ENCODE results near the gene PIGV.

Gene PIGV

GRCh38 chr1:26787706-26788514, at the start of gene PIGV:
Gene PIGV, plus strand, starts transcription at chr1:26787950. Its CDS starts 2,866 bp downstream, at chr1:26790816.
- peak; percentile 96 for DNase-seq (ENCODE audit: low spot score)

- DNase-seq (ENCODE audit: low spot score), result no peak
These were observed 48.3 kb upstream of the PIGV start for GRCh38 chr1:26739329-26739914.

GRCh38 chr1:26740023-26740634, 47.6 kb upstream of the PIGV start:
- DNase-seq (ENCODE audit: low spot score), result no peak

DNA sequence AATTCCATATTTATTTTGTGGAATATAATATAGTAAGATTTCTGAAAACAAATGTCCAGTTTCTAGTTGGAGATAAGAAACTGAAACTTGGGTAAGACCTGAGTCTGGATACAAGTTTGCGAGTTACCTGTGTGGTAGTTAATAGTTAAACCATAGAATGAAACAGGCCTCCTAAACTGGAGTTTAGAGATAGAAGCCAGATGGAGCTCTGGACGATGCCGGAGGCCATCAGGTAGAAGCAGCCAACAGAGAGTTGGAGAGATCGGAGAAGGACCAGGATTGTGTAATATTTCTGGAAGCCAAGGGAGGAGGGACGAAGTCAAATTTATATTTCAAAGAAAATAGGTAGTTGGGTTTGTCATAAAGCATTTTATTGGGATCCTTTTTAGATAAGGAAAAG, 46.8 kb upstream of the PIGV start:
- no peak for DNase-seq (ENCODE audit: low spot score)

- DNase-seq (ENCODE audit: low spot score), result no peak
These were observed 44.2 kb upstream of the PIGV start for GRCh38 chr1:26743426-26744059.

- peak; percentile 73 for DNase-seq (ENCODE audit: low spot score)
These were observed 43.4 kb upstream of the PIGV start for GRCh38 chr1:26744075-26744959.

- DNase-seq (ENCODE audit: low spot score), result peak; percentile 25
These were observed 42.6 kb upstream of the PIGV start for GRCh38 chr1:26745191-26745590.

GRCh38 chr1:26747048-26747447, 40.7 kb upstream of the PIGV start:
- no peak for DNase-seq (ENCODE audit: low spot score)

DNA sequence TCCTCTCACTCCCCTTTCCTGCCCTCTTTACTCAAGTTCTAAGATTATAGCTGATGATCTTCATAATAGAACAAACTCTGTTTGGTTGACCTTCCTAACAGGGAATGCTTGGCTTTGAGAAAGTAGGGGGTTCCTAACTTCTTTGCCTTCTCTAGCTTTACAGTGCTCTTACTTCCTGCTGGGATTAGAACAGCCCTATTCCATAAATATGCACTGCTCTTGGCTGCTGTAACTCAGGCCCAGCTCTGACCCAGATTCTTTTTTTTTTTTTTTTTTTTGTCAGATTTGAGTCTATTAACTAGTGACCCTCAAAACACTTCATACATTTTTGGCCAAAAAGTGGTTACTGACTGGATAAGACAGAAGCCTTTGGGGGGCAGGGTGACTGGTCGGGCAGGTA, 39.4 kb upstream of the PIGV start:
- no peak for DNase-seq (ENCODE audit: low spot score)

DNA sequence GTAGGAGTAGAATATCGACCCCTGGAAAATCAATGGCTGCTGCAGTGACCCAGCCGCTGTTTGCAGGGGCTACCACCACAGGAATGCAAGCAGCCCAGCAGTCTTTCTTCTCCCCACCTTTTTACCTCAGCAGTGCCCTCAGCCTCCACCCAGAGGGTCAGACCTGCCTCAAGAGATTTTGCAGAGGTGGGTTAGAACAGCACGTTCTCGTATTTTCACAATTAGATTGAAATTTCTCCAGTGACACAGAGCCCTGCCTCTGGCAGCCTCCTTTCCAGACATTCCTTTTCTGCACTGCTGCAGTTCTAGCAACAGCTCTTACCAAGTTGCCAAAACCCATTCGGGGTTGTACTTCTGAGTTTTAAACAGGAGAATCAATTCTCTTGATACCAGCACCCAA, 38.3 kb upstream of the PIGV start:
- DNase-seq (ENCODE audit: low spot score), result no peak

DNA sequence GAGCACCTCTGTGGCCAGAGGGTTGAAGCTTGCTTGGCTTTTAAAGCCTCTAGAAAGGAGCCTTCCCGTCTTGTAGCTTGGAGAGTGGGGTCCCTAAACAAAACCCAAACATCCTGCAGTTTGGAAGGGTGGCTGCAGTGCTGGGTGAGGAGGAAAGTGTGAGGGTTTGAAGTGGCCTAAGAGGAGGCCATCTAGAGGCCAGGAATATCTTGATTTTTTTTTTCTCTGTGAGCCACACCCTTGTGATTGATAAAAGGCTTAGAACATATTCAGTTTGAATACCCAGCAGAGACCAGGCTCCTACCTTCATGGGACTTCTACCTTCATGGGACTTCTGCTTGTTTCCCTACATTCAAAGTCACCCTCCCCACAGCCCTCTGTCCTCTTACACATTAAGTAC, 37.3 kb upstream of the PIGV start:
- DNase-seq (ENCODE audit: low spot score), result no peak

DNA sequence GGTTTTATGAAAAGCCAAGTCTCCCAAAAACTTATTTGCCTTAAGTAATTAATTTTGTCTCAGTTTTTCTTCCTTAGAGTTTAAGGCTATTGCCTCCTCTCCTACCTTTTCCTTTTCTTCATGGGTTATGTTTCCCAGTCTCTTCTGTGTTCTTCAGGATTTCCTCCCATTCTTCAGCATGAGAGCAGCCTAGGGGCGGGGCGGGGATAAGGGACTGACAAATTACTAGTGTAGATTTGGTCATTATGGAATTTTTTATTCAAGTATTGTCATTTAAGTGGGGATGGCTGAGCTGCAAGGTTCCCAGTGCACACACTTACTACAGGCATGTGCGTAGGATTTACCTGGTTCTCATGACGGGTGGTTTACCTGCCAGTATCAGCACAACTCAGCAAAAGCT, 35.2 kb upstream of the PIGV start:
- no peak for DNase-seq (ENCODE audit: low spot score)

GRCh38 chr1:26754086-26754874, 33.5 kb upstream of the PIGV start:
- no peak for DNase-seq (ENCODE audit: low spot score)

DNA sequence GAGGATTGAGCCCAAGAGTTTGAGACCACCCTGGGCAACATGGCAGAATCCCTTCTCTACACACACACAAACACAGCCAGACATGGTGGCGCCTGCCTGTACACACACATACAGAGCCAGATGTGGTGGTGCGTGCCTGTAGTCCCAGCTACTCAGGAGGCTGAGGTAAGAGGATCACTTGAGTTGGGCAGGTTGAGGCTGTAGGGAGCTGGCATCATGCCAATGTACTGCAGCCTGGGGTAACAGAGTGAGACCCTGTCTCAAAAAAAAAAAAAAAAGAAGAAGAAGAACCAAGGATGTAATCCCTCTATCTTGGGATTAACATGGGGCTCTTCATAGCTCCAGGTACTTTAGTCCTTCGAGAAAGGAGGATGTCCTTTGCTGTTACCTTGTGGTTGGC, 29.4 kb upstream of the PIGV start:
- no peak for DNase-seq (ENCODE audit: low spot score)

DNA sequence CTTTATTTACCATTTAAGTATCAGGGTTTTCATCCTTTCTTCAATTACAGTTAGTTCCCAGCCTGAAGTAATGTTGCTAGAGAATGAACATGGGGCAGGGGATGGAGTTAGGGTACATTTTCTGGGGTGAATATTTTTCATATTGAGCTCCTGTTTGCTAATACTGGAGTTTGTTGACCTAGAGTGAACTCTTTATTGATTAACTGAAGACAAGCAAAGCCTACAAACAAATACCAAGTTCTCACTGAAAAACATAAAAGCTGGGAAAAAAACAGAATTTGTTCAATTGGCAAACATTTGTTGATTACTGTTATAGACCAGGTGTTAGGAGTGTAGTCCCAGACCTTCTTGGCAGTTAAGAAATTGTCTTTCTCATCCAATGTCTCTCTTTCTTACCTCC, 28.2 kb upstream of the PIGV start:
- no peak for DNase-seq (ENCODE audit: low spot score)

- no peak for DNase-seq (ENCODE audit: low spot score)
These were observed 26.5 kb upstream of the PIGV start for GRCh38 chr1:26761217-26761616.

GRCh38 chr1:26767714-26768113, 20.0 kb upstream of the PIGV start:
- no peak for DNase-seq (ENCODE audit: low spot score)

DNA sequence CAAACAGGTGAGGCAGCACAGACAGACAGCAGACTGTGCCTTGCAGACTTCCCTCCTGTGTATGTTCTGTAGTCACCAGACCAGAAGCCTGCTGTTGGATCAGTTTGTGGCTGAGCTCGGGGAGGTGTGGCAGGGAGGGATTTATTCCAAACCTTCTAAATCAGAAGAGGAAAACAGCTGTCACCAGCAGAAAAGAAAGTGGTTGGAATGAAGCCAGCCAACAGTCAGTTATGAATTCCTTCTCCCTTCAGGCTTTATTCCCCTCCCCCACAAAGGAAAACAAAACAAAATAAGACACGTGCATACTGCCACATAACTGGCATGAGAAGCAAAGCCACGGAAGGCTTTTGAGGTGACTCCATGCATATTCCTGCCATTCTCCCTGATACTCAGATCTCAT, 19.0 kb upstream of the PIGV start:
- peak; percentile 50 for DNase-seq (ENCODE audit: low spot score)

GRCh38 chr1:26771285-26771642, 16.5 kb upstream of the PIGV start:
- no peak for DNase-seq (ENCODE audit: low spot score)

- DNase-seq (ENCODE audit: low spot score), result peak; percentile 94
These were observed 16.0 kb upstream of the PIGV start for GRCh38 chr1:26771643-26772321.

- peak; percentile 95 for DNase-seq (ENCODE audit: low spot score)
These were observed 15.1 kb upstream of the PIGV start for GRCh38 chr1:26772687-26773086.

Measured in AG08395 (cell line).